Stimulated activated CD4-positive, alpha-beta T cell treated with anti-CD3 and anti-CD28 coated beads, Interleukin-15, amount 100 ng/mL, for 48 hours (primary cell): Measurements from ENCODE around the gene ENPP1.
A peak's percentile ranks its signal among the peaks of the same experiment; 100 is the strongest.

Source experiments
- DNase-seq, 2 donors: peaks; one replicate each; pipeline ENCODE4 v3.0.0-alpha.2; 2020; ENCODE audit warnings: low read depth in 2 of 2

The ENPP1 gene

DNA sequence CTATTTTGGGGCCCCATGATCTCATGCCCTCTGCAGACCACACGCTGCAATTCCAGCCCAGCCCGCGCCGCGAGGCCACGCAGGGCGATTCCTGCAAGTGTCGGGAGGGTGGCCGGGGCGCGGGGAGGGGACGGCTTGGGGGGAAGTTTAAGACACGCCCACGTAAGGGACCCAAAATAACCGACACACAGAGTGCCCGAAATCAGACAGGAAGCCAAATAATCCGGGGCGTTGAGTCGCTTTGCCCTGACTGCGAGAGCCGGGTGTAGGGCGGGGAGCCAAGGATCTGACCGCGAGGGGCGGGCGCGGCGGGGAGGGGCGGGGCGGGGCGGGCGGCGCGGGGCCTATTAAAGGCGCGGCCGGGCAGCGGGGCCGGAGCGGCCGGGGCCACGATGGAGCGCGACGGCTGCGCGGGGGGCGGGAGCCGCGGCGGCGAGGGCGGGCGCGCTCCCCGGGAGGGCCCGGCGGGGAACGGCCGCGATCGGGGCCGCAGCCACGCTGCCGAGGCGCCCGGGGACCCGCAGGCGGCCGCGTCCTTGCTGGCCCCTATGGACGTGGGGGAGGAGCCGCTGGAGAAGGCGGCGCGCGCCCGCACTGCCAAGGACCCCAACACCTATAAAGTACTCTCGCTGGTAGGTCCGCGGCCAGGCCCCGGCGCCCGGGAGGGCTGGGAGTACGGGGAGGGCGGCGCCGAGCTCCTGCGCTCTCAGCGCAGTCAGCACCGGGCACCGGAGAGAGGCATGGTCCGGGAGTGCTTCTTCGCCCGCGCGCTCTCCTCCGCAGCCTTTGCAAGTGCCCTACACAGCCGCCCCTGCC lies at the start of gene ENPP1:
ENPP1 (plus strand) TSS at position 377 of the 816 bp plus-strand sequence; CDS start at position 393, 16 bp downstream.
- DNase-seq, result peak; percentile 5 to 21

- no peak for DNase-seq
Observed at GRCh38 chr6:131758920-131759319, 48.9 kb upstream of the ENPP1 start.

DNA sequence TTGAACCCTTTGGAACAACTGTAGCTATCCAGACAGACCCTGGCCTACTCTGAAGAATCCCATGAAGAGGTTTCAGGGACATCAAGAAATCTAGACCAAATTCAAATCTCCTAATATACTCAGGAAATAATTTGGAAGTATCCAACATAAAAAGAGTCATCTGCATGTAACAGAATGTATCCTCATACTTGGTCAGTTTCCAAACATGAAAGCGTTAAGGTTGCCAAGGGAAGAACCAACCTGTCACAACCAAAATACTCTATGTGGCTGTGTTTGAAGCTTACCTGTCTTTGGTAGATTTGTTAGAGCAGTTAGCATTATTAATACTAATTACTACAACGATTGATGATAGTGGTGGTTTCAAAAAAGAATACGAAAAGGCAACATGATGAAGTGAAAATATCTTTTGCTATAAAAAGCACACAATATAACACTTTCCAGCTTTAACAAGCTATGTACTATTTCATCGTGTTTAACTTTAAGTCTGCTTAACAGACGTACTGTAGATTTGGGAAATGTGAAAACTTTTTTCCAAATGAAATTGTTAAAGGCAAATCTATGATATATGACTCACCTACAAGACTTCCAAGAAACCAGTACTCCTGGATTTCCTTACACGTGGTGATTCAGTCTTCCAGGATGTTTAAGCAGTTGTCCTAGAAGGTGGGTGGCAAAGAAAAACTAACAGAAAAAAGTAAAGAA lies 46.6 kb upstream of the ENPP1 start:
- DNase-seq, result no peak

DNA sequence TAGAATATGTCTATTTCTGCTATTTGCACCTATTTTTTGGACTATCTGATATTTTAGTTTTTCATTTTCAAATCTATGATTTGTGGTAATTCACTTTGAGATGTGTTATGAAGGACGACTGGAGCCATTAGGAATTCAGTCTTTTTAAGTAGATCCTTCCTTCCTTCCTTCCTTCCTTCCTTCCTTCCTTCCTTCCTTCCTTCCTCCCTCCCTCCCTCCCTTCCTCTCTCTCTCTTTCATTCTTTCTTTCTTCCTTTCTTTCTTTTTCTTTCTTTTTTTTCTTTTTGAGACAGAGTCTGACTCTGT lies 46.1 kb upstream of the ENPP1 start:
- DNase-seq, result no peak

GRCh38 chr6:131762984-131763383 lies 44.8 kb upstream of the ENPP1 start:
- no peak for DNase-seq

DNA sequence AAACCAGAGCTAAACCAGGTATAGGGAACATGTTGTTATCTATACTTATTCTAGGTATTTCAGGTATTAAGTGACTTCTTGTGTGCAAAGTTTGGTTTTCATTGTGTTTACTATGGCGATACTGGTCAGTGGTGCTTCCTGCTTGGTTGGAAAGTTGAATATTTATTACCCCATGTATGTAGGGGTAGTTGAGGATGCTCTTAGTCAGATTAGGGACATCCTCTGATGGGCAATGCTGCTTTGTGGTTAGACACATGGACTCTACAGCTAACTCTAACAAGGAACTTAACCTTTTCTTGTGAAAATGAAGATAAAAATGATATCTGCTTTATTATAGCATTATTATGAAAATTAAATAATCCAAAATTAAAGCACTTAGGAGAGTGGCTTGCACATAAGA lies 44.1 kb upstream of the ENPP1 start:
- DNase-seq, result no peak

DNA sequence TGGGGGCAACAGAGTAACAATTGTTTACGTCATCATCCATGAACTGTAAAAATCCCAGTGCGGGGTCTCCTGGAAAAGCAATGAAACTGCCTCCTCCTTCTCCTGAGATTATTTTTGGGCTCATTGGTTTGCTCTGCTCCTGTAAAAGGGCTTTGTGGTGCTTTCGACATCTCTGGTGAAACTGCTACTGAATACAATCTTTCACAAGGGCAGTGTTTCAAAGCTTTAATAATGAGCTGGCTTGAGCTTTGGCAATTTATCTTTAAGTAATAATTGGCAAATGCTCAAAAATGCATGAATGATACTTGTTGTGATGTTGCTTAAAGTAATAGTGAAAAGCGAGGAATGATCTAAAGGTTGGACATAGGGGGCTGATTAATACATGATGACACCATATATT lies 43.5 kb upstream of the ENPP1 start:
- DNase-seq, result no peak

DNA sequence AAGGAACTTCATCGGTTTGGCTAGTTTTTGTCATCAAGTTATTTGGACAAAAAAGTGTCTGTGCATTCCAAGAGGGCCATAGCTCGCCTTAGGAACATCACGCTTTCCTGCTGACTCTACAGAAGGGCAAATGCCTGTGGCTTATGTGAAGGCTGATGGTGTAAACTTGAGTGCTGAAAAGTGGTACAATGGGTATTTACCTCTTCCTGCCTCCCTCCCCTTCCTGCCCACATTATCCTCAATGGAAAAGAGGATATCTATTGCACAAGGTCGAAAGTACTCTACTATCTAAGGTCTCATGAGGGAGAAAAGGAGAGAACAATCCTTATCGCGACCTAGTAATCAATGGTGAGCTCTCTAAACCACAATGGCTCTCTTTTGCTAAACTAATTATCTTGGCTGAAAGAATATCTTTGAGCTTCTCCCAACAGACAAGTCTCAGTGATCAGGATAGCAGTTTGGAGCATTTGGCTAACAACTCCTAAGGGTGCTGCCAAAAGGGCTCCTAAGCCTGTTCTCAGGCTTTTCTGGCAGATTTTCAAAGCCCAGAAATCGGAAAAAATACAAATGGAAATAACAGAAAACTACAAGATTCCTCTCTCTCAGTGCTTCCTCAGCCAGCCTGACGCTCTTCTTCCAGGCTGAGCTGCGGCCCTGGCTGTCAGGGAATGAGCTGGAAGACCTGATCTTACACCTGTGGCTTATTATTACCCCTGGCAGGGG lies 42.6 kb upstream of the ENPP1 start:
- DNase-seq, result no peak

DNA sequence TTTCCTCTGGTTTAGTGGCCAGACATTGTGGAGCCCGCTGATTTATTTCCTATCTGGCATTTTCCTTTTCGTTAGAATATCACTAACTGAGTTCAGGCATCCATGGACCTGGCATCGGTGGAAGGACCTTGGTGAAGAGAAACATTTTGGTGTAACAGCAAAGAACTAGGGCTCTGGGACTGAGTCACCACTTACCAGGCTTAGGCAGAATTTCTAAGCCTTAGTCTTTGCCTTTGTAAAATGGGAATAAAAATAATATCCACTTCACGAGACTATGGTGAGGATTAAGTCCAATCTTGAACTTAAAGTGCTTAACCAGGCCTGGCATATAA lies 42.0 kb upstream of the ENPP1 start:
- no peak for DNase-seq

DNA sequence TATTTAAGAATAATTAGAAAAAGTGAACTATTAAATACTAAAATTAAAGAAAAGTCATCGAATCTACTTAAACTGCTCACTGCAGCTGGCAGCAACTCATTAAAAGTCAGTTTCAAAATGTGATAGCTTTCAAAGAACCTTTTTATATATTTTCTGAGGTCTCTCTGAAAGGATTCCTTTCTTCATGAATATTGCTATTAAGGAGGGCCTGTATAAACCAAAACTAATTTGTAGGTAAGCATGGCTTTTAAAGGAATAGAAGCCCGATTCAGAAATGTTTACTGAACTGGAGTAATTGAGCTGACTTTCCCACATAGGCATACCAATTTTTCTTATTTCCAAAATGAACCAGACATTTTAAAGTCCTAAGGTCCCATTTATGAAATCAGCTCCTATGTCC lies 41.2 kb upstream of the ENPP1 start:
- no peak for DNase-seq

GRCh38 chr6:131768964-131769363 lies 38.9 kb upstream of the ENPP1 start:
- DNase-seq, result no peak

DNA sequence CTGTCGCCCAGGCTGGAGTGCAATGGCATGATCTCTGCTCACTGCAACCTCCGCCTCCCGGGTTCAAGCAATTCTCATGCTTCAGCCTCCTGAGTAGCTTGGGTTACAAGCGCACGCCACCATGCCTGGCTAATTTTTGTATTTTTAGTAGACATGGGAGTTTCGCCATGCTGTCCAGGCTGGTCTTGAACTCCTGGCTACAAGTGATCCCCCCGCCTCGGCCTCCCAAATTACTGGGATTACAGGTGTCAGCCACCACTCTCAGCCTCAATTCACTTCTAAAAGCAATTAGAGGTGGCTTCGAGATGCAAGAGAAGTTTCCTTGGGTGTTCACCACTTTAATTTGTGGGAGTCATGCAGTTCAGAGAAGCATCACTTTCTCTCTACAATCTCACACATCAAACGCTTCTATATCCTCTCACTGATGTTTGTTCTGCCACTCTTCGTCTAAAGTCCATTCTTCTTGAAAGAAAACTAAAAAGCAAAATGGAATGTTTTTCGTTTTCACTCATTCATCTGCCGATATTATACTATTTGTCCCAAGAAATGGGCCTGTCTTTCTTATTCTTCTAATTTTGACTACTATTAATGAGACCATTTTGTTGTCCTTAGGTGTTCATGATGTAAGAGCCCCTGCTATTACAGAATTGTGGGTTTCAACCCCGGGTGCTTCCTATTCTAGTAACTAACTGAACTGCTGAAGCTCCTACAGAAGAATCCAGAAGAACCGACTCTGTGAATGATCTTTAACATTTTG lies 38.3 kb upstream of the ENPP1 start:
- DNase-seq, result no peak

DNA sequence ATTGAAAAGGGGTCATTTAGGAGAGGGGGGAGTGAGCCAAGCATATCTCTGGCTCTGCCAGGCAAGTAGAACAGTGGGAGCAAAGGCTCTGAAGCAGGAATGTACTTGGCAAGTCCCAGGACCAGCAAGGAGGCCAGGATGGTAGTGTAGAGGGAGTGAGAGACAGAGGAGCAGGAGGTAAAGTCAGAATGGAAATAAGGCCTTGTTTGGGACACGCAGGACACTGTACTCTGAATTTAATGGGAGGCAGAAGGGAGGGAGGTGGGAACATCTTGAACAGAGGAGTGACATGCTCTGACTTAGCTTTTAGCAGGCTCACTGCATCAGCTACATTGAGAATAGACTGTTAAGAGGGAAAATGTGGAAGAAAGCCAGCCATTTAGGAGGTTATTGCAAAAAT lies 37.0 kb upstream of the ENPP1 start:
- DNase-seq, result no peak

- DNase-seq, result no peak
Observed at GRCh38 chr6:131773284-131773950, 34.4 kb upstream of the ENPP1 start.

DNA sequence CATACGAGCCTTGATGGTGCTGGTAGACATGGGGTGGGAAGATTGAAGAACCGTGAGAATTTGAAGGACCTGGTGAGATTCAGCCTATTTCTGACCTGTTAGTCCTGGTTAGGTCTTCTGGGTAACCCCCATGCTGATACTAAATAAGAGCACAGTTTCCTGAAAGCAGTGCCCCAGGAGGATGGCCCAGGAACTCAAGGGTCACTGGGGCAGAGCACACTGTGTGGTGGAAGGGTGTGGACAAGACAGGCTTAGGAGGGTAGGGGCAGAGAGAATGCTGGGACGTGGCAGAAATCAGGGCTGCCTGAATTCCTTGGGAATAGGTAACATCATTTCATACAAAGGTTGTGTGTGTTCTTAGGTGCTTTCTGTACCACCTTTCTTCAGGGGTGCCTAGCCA lies 31.9 kb upstream of the ENPP1 start:
- DNase-seq, result no peak

DNA sequence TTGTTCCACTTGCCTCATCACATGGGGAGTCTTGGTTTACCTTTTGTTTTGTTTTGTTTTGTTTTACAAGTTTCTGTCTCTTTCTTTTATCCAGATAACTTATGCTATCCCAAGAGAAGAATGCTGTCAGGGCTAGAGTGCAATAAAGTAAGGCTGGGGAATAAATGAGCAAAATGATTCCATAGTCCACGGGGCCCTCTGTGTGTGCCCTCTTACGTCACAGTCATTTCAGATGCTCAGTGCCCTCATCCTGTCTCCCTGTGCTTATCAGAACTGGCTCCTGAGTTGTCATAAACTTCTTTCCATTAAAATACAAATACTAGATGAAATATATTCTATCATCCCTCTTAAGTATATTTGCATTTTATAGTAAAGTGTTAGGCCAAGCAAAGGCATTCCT lies 30.8 kb upstream of the ENPP1 start:
- no peak for DNase-seq

DNA sequence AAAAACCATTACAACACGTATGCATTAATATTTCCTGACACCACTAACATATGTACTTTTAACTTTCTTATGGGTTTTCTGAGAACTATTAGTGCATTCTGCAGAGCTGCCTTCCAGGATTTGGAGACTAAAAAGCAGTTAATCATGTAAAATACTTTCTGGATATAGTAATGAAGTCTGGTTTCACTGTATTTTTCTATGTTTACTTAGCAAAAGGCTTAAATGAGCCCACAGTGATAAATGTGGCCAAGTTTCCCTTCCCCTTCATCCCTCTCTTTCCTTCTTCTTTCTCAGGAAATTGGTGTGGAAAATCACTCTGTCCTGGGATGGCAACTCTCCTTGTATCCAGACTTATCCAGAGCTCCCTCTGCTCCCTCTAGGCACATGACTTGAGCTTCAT lies 29.7 kb upstream of the ENPP1 start:
- no peak for DNase-seq

- DNase-seq, result no peak
Observed at GRCh38 chr6:131779304-131779703, 28.5 kb upstream of the ENPP1 start.

DNA sequence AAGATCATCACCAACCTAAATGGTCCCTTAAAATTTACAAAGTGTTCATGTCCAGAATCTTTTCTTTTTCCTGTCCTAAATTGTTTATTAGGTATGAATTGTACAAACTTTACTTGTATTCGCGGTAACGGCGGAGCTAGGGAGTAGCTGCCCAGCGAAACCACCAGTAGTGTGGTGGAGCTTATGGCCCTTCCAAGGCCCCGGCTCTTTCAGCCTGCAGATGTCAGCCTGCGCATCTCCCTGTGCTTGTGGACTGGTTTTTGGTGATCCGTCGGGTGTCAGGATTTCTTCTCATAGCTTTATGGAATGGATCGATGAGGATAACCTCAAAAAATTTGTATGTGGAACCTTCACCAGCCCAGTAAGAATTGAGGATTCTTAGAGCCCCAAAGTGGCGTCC lies 27.2 kb upstream of the ENPP1 start:
- no peak for DNase-seq

DNA sequence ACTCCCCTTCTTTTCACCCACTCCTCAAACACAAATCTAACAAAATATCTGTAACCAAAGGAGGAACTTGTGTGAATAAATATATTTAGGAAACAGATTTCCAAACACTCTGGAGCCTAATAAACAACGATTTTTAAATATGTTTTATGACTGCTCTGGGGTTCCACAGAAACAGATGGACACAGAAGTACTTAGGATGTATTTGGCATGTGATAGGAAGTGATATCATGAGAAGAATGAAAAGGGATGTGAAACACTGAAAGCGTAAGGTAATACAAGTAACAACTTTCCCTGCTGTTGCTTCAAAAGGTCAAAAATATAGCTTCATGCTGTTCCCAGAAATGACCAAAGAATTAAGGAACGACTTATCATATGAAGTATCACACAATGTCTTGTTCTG lies 26.1 kb upstream of the ENPP1 start:
- DNase-seq, result no peak

DNA sequence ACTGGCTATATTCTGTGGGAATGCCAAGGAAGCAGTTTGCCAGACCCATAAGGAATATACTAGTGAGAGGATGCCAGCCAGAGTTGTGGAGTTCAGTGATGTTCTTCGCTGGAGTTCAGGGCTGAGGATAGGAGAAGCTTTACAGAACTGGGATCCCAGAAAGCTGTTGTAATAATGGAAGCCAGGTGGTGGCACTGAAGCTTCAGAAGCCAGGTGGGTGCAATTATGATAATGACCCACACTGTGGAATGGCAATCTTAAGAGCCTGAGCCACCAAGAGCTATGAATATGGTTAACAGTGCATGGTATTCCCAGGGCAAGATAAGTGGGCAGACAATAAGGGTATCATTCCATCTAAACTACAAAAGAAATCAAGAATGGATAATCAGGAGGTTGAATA lies 25.1 kb upstream of the ENPP1 start:
- no peak for DNase-seq

DNA sequence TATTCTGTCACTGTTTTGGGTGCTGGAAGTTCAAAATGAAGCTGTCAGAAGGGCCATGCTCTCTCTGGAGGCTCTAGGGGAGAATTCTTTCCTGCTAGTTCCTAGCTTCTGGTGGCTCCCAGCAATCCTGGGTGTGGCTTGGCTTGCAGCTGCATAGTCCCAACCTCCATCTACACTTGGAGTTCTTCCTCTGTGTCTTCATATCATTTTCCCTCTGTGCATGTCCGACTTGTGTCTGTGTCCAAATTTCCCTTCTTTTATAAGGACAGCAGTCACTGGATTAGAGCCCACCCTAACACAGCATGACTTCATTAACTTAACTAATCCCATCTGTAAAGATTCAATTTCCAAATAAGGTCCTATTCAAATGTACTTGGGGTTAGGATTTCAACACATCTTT lies 23.3 kb upstream of the ENPP1 start:
- no peak for DNase-seq
